Aorta (tissue), 5 donors: ENCODE results near the gene ALKBH3. TPM values are rescaled to one million over a fixed set of nuclear protein-coding genes. Genes with fewer than 3 reads are reported as not detected.

Experiments
- ATAC-seq: fragments of 200-7000 bp; cut with Tn5 transposase; one replicate; pipeline ENCODE4 v1.9.1; 2022; ENCODE audit warnings: moderate library complexity; ENCODE audit not compliant: low FRiP score
- DNase-seq, 2 donors: peaks; one replicate each; pipeline ENCODE4 v3.0.0-alpha.2; 2020
- H3K27ac ChIP-seq, 2 donors: one replicate each; pipeline ENCODE4 v1.5.1; 2013; ENCODE audit warnings: low read length in 2 of 2, mild to moderate bottlenecking in 2 of 2, moderate library complexity in 2 of 2, control low read depth in 1 of 2, inconsistent platforms in 1 of 2, low read depth in 1 of 2
- H3K27me3 ChIP-seq, 2 donors: one replicate each; pipeline ENCODE4 v1.6.1; 2013; ENCODE audit warnings: control low read depth in 1 of 2, low read length in 1 of 2, mild to moderate bottlenecking in 1 of 2, moderate library complexity in 1 of 2; ENCODE audit not compliant: insufficient read depth in 2 of 2, control insufficient read depth in 1 of 2
- H3K36me3 ChIP-seq, 2 donors: one replicate each; pipeline ENCODE4 v1.6.1; 2013; ENCODE audit warnings: control low read depth in 1 of 2, low read length in 1 of 2, mild to moderate bottlenecking in 1 of 2; ENCODE audit not compliant: insufficient read depth in 2 of 2, control insufficient read depth in 1 of 2
- H3K4me1 ChIP-seq, 2 donors: one replicate each; pipeline ENCODE4 v1.6.1; 2013; ENCODE audit warnings: low read length in 2 of 2, control low read depth in 1 of 2, mild to moderate bottlenecking in 1 of 2, moderate library complexity in 1 of 2; ENCODE audit not compliant: insufficient read depth in 2 of 2, control insufficient read depth in 1 of 2
- H3K4me3 ChIP-seq, 2 donors: one replicate each; pipeline ENCODE4 v1.5.1; 2013; ENCODE audit warnings: low read length in 2 of 2, control low read depth in 1 of 2, mild to moderate bottlenecking in 1 of 2
- H3K9me3 ChIP-seq: one replicate; pipeline ENCODE4 v1.6.1; 2013; ENCODE audit warnings: mild to moderate bottlenecking, low read length; ENCODE audit not compliant: control insufficient read depth
- WGBS, 2 donors: extraction: QIAGEN DNeasy Blood & Tissue Kit; methylation state at CpG; one replicate each; pipeline ENCODE4 v1.1.7; 2013; 5-methylcytosine and 5-hydroxymethylcytosine counted together
- intact Hi-C, 2 donors: fragments of 100-400 bp; cut with DNase I; formaldehyde crosslinking; loops; one replicate each; pipeline versions ENCODE4 v1.14.2 to v1.15.0; 2022
- polyA plus RNA-seq, 2 donors: library from polyadenylated mRNA; stranded (reverse); fragments of 200-250 nt; gene quantifications; one replicate each; pipeline ENCODE4 v1.2.3, GENCODE V29; 2013
- total RNA-seq, 2 donors: library from RNA; stranded (reverse); fragmentation: NEBNext Ultra II Directional; extraction: Animal tissue kit (Norgen Biotek cat#: 25700); gene quantifications; one replicate each; pipeline ENCODE4 v1.2.1, GENCODE V29; 2021
- donor health status: healthy with polysubstance abuse.
- donor health status: Bipolar disorder and iron deficiency.
- donor health status: DM: no; HTN: no; CAD: no.
- donor health status: DM: no; HTN: no; CAD: no.
- donor health status: DM: yes; HTN: yes; CAD: no.

Gene ALKBH3
- total and polyA plus RNA-seq, 4 donors = 12.5 to 46.3 (median 24.8) TPM

GRCh38 chr11:43947815-43948214, 67.2 kb downstream of the ALKBH3 start:
- DNase-seq (peak in 1 of 2 donors; percentile 80), ATAC-seq (no peak)
- H3K9me3 ChIP-seq = no peaks in the 10 kb centered on the region
- H3K4me3 ChIP-seq = no peak overlapping the region
- no peaks in the 10 kb centered on the region for H3K4me1 ChIP-seq
- H3K27me3 ChIP-seq = no peaks in the 10 kb centered on the region
- intact Hi-C loops = loop anchor here (2.0 to 5.0 kb wide), 5 partner anchors 39 to 89 kb away; no protein-coding TSS in a partner anchor
- H3K36me3 ChIP-seq = no peaks in the 10 kb centered on the region
- WGBS, 2 donors = 38 to 50% methylated on average over 1 of the region's 1 CpG
- peak overlapping the region; percentile 59 to 89 for H3K27ac ChIP-seq

- Histone ChIP-seq H3K27ac (no peak overlapping the region), H3K4me3 (no peak overlapping the region), H3K36me3 (no peaks in the 10 kb centered on the region), H3K9me3 (no peaks in the 10 kb centered on the region), H3K4me1 (no peaks in the 10 kb centered on the region), H3K27me3 (no peaks in the 10 kb centered on the region)
- 88 to 93% methylated on average over 2 of the region's 2 CpGs for WGBS, 2 donors
- intact Hi-C loops = loop anchor here (5.0 kb wide), 2 partner anchors 39 to 69 kb away; no protein-coding TSS in a partner anchor
- ATAC-seq (no peak), DNase-seq (peak in 1 of 2 donors; percentile 69)
These were observed 68.0 kb downstream of the ALKBH3 start for GRCh38 chr11:43948341-43949225.

GRCh38 chr11:43950311-43950855, 69.8 kb downstream of the ALKBH3 start:
- Histone ChIP-seq H3K27ac (no peak overlapping the region), H3K9me3 (no peaks in the 10 kb centered on the region), H3K36me3 (no peaks in the 10 kb centered on the region), H3K27me3 (no peaks in the 10 kb centered on the region), H3K4me3 (no peak overlapping the region), H3K4me1 (no peaks in the 10 kb centered on the region)
- DNase-seq (peak in 1 of 2 donors; percentile 6), ATAC-seq (no peak)
- intact Hi-C loops = no loop called here
- 55 to 68% methylated on average over 5 of the region's 5 CpGs for WGBS, 2 donors

DNA sequence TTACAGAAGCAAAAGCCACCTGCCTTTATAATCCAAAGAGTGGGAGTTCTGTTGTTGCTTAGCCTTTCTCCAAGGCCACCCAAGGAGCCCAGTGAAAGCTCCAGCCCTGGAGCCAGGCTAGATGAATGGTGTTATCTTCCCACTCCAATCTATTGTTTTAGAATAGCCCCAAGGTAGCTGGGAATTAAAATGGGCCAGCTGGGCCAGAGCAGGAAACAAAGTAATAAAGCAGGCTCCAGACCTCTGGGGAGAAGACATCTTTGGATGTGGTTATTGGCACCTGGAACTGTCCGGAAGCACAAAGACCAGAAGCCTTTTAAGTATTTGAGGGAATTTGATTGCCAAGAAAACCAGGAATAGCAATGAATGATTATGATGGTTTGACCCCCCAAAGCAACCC, 70.6 kb downstream of the ALKBH3 start:
- H3K4me1 ChIP-seq = no peaks in the 10 kb centered on the region
- H3K4me3 ChIP-seq = no peak overlapping the region
- DNase-seq (peak in 1 of 2 donors; percentile 15), ATAC-seq (no peak)
- WGBS, 2 donors = 84 to 93% methylated on average over 1 of the region's 1 CpG
- no peaks in the 10 kb centered on the region for H3K27me3 ChIP-seq
- H3K36me3 ChIP-seq = no peaks in the 10 kb centered on the region
- intact Hi-C loops = no loop called here
- no peak overlapping the region for H3K27ac ChIP-seq
- no peaks in the 10 kb centered on the region for H3K9me3 ChIP-seq

- WGBS, 2 donors = 89 to 94% methylated on average over 6 of the region's 6 CpGs
- Histone ChIP-seq H3K27ac (no peak overlapping the region), H3K27me3 (no peaks in the 10 kb centered on the region), H3K36me3 (no peaks in the 10 kb centered on the region), H3K9me3 (no peaks in the 10 kb centered on the region), H3K4me3 (no peak overlapping the region), H3K4me1 (no peaks in the 10 kb centered on the region)
- ATAC-seq (no peak), DNase-seq (no peak)
- intact Hi-C loops = no loop called here
These were observed 71.4 kb downstream of the ALKBH3 start for GRCh38 chr11:43952020-43952400.

DNA sequence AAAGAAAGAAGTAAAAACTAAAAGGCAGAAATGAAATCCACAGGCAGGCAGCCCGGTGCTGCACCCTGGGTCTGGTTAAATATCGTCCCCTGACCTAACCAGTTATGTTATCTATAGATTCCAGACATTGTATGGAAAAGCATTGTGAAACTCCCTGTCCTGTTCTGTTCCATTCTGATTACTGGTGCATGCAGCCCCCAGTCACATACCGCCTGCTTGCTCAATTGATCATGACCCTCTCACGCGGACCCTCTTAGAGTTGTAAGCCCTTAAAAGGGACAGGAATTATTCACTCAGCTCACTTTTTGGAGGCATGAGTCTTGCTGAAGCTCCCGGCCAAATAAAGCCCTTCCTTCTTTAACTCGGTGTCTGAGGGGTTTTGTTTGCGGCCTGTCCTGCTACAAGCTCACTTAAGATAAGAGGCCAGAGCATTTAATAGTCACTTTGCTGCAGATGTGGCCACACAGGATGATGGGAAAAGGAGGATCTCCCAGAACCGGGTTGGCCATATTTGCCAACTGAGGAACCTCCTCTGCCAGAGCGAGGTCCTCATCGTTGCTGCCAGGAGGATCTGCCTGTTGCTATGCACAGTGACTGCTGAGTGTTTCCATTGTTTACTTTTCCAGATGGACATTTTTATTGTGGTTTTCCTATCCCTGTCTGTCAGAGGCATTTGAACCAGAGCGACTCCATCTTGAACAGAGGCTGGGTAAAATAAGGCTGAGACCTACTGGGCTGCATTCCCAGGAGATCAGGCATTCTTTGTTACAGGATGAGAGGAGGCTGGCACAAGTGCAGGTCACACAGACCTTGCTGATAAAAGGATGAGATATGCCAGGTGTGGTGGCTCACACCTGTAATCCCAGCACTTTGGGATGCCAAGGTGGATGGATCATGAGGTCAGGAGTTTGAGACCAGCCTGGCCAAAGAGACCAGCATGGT, 72.0 kb downstream of the ALKBH3 start:
- Histone ChIP-seq H3K4me3 (no peak overlapping the region), H3K36me3 (no peaks in the 10 kb centered on the region), H3K4me1 (no peaks in the 10 kb centered on the region), H3K27ac (no peak overlapping the region), H3K27me3 (no peaks in the 10 kb centered on the region), H3K9me3 (no peaks in the 10 kb centered on the region)
- no peak for ATAC-seq
- 91 to 92% methylated on average over 12 of the region's 12 CpGs for WGBS, 2 donors
- intact Hi-C loops = no loop called here
- peak in 1 of 2 donors; percentile 7 for DNase-seq

- H3K4me1 ChIP-seq = no peaks in the 10 kb centered on the region
- DNase-seq = no peak
- no peaks in the 10 kb centered on the region for H3K36me3 ChIP-seq
- H3K4me3 ChIP-seq = no peak overlapping the region
- 95 to 96% methylated on average over 6 of the region's 6 CpGs for WGBS, 2 donors
- H3K27me3 ChIP-seq = no peaks in the 10 kb centered on the region
- intact Hi-C loops = no loop called here
- no peak for ATAC-seq
- no peak overlapping the region for H3K27ac ChIP-seq
- no peaks in the 10 kb centered on the region for H3K9me3 ChIP-seq
These were observed 72.9 kb downstream of the ALKBH3 start for GRCh38 chr11:43953521-43953920.

GRCh38 chr11:43954241-43954640, 73.6 kb downstream of the ALKBH3 start:
- no peaks in the 10 kb centered on the region for H3K36me3 ChIP-seq
- no peak overlapping the region for H3K4me3 ChIP-seq
- no peaks in the 10 kb centered on the region for H3K4me1 ChIP-seq
- 97% methylated on average over 7 of the region's 7 CpGs for WGBS, 2 donors
- H3K27ac ChIP-seq = no peak overlapping the region
- DNase-seq (no peak), ATAC-seq (no peak)
- intact Hi-C loops = no loop called here
- H3K27me3 ChIP-seq = no peaks in the 10 kb centered on the region
- H3K9me3 ChIP-seq = no peaks in the 10 kb centered on the region
